Prostate gland (tissue), 2 donors: ENCODE results near the gene SLC34A3. TPM values are rescaled to one million over a fixed set of nuclear protein-coding genes. Genes with fewer than 3 reads are reported as not detected.

ENCODE experiments used
- DNase-seq: peaks from one replicate; pipeline ENCODE4 v3.0.0-alpha.2; 2019; ENCODE audit warnings: low spot score
- H3K27ac ChIP-seq, 2 donors: fragments of 200-600 bp; sonication (generic); 2 replicates each; pipeline ENCODE4 v1.5.1; 2017 to 2019
- H3K27me3 ChIP-seq: fragments of 200-600 bp; sonication (generic); replicated peaks from 2 replicates; pipeline ENCODE4 v1.5.1; 2019; ENCODE audit not compliant: insufficient read depth
- H3K36me3 ChIP-seq, 2 donors: fragments of 200-600 bp; sonication (generic); 1 replicate in 1 of 2; 2 replicates in 1 of 2; pipeline versions ENCODE4 v1.5.1 to v1.8.1; 2017 to 2019
- H3K4me1 ChIP-seq: fragments of 200-600 bp; sonication (generic); replicated peaks from 2 replicates; pipeline ENCODE4 v1.5.1; 2019
- H3K4me3 ChIP-seq, 2 donors: fragments of 200-600 bp; sonication (generic); 2 replicates each; pipeline ENCODE4 v1.5.1; 2017 to 2019
- H3K9me3 ChIP-seq: fragments of 200-600 bp; sonication (generic); 2 replicates; pipeline ENCODE4 v1.5.1; 2017
- POLR2A ChIP-seq: fragments of 450-650 bp; IDR thresholded peaks from one replicate; pipeline ENCODE4 v1.6.1; 2016; ENCODE audit warnings: antibody characterized with exemption, mild to moderate bottlenecking
- POLR2AphosphoS5 ChIP-seq: sonication (generic); formaldehyde crosslinking; IDR thresholded peaks from one replicate; pipeline ENCODE4 v1.6.1; 2017; ENCODE audit warnings: antibody characterized with exemption
- WGBS: methylation state at CpG from one replicate; pipeline ENCODE4 v1.1.5; 2018; 5-methylcytosine and 5-hydroxymethylcytosine counted together
- intact Hi-C: fragments of 100-400 bp; cut with DNase I; formaldehyde crosslinking; loops from one replicate; pipeline ENCODE4 v1.14.2; 2022
- total RNA-seq, 2 donors: library from RNA; depleted of rRNA; stranded (reverse); fragments of >200 nt; gene quantifications; one replicate each; pipeline ENCODE4 v1.1.0, GENCODE V29; 2016
- TF ChIP-seq, protein P1 (sequence below), 4 experiments: fragments of 200-600 bp in 2 of 4; fragments of 450-650 bp in 2 of 4; sonication (generic) in 2 of 4; IDR thresholded peaks; 1 replicate in 3 of 4; 2 replicates in 1 of 4; pipeline ENCODE4 v1.5.1; 2016 to 2019; ENCODE audit warnings: antibody characterized with exemption in 4 of 4, mild to moderate bottlenecking in 2 of 4, moderate library complexity in 2 of 4

Gene SLC34A3
- total RNA-seq, 2 donors from 2014 or later: 0.57 TPM; not detected in 1

DNA sequence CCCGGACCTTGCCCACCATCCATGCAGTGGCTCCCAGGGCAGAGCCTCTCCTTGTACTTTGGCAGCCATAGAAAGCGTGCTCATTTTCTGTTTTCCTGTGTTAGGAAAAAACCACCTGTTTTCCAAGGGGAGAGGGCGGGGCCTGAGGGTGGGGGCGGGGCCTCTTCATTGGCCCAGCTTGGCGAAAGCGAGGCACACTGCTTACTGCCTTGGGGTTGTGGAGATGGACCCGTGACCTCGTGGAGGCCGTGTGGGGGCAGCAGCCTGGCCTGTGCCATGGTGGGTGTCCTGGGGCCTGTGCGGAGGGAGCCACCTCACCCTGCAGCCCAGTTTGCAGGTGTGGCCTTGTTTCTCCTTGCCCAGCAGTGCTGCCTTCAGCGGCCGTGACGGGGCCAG, 42.4 kb downstream of the SLC34A3 start:
- no peaks in the 10 kb centered on the region for H3K9me3 ChIP-seq
- H3K4me1 ChIP-seq: peaks cover 31% of the 10 kb centered on the region
- H3K27ac ChIP-seq: no peak overlapping the region
- DNase-seq: no peak
- intact Hi-C loops: no loop called here
- H3K36me3 ChIP-seq: peaks cover 0 to 12% of the 10 kb centered on the region in 2 donors
- TF ChIP-seq POLR2A: no peak
- TF ChIP-seq, protein P1, sequence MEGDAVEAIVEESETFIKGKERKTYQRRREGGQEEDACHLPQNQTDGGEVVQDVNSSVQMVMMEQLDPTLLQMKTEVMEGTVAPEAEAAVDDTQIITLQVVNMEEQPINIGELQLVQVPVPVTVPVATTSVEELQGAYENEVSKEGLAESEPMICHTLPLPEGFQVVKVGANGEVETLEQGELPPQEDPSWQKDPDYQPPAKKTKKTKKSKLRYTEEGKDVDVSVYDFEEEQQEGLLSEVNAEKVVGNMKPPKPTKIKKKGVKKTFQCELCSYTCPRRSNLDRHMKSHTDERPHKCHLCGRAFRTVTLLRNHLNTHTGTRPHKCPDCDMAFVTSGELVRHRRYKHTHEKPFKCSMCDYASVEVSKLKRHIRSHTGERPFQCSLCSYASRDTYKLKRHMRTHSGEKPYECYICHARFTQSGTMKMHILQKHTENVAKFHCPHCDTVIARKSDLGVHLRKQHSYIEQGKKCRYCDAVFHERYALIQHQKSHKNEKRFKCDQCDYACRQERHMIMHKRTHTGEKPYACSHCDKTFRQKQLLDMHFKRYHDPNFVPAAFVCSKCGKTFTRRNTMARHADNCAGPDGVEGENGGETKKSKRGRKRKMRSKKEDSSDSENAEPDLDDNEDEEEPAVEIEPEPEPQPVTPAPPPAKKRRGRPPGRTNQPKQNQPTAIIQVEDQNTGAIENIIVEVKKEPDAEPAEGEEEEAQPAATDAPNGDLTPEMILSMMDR (IDR thresholded peaks at IDR 0.05): no peak
- TF ChIP-seq POLR2AphosphoS5: no peak
- no peak overlapping the region for H3K4me3 ChIP-seq
- H3K27me3 ChIP-seq: peaks cover 3% of the 10 kb centered on the region
- whole genome bisulfite sequencing: 88% methylated on average over 13 of the region's 13 CpGs

DNA sequence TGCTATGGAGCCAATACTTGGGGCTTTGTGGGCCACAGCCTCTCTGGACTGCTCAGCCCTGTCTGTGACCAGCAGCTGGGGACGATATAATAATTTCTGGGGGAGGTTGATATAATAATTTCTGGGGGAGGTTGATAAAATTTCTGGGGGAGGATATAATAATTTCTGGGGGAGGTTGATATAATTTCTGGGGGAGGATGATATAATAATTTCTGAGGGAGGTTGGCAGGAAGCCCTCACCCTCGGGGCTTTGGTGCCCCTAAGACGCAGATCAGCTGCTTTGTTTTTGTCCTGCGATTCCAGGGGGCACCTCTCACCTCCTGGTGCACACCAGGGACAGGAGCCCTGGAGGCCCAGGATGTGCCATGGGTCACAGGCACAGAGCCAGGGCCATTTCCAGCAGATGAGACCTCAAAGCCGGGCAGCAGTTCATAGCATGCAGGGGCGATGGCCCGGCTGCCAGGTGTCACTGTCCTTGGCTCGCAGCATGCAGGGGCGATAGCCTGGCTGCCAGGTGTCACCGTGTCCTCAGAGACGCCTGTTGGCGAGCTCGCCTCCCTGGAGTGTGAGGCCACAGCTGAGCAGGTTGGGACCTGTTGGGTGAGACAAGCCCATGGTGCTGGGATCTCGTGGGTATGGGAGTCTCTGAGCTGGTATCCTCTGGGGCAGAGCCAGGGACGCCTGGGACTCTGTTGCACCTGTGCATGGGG, 43.1 kb downstream of the SLC34A3 start:
- Histone ChIP-seq H3K4me3 (no peak overlapping the region), H3K27me3 (peaks cover 3% of the 10 kb centered on the region), H3K36me3 (peaks cover 0 to 12% of the 10 kb centered on the region in 2 donors), H3K27ac (peak overlapping the region; percentile 50 to 70), H3K9me3 (no peaks in the 10 kb centered on the region), H3K4me1 (peaks cover 25% of the 10 kb centered on the region)
- WGBS: 41% methylated on average over 15 of the region's 15 CpGs
- intact Hi-C loops: no loop called here
- peak; percentile 59 for DNase-seq
- no peak for TF ChIP-seq POLR2A
- TF ChIP-seq POLR2AphosphoS5: peak; percentile 33

DNA sequence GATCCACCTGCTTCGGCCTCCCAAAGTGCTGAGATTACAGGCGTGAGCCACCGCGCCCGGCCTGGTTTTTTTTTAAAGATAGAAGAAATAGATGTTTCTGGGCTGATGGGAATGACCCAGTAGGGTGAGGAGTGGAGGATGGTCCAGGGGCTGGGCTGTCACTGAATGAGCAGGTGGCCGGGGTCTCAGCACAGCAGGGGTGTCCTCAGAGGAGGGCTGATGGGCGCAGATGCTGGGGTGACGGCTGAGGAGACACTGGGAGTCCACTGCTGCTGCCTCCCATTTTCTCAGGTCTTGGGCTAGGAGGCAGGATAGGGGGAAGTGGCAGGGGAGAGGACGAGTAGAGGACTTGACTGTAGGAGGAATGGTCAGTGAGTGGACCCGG, 44.5 kb downstream of the SLC34A3 start:
- H3K27ac ChIP-seq: no peak overlapping the region
- TF ChIP-seq POLR2AphosphoS5 (no peak), POLR2A (no peak)
- TF ChIP-seq, protein P1 (IDR thresholded peaks at IDR 0.05): no peak
- intact Hi-C loops: no loop called here
- no peak overlapping the region for H3K4me3 ChIP-seq
- no peaks in the 10 kb centered on the region for H3K9me3 ChIP-seq
- H3K27me3 ChIP-seq: peaks cover 3% of the 10 kb centered on the region
- peaks cover 0 to 12% of the 10 kb centered on the region in 2 donors for H3K36me3 ChIP-seq
- peaks cover 14% of the 10 kb centered on the region for H3K4me1 ChIP-seq
- no peak for DNase-seq
- 87% methylated on average over 10 of the region's 10 CpGs for WGBS

DNA sequence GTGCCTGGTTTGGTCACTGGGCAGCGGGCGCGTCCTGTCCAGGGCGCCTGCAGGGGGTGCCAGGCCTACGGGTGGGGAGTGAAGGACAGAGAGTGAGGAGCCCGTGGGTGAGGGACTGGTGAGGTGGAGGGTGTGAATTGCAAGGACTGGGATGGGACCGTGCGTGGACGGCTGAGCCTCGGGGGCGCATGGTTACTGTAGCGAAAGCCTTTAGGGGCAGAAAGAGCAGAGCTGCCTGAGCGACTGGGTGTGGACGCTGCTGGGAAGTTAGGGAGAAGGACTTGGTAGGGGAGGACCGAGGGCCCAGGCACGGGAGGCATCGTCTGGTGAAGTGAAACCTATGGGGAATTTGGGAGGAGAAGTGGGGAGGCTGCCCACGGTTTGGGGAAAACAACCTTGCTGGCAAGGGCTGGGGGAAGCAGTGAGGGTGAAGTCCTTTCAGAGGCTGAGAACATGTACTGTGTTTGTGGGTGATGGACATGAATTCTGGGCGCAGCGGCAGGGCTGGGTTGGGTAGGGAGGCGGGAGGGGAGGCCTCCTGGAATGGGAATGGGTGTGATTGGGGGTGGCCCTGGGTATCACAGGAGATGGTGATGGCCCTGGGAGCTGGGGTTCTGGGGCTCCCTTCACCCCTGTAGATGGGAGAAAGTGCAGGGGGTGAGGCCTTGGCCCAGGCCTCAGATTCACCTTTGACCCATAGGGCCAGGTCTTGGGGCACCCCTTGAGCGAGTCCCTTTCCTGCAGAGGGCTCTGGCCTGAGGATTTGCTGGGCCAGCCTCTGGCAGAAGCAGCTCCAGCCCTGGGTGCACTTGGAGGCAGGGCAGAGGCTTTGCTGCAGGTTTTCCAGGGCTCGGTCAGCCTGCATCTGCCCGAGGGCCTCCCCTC, 45.1 kb downstream of the SLC34A3 start:
- no peaks in the 10 kb centered on the region for H3K9me3 ChIP-seq
- H3K27me3 ChIP-seq: peaks cover 3% of the 10 kb centered on the region
- no peak overlapping the region for H3K4me3 ChIP-seq
- TF ChIP-seq, protein P1 (IDR thresholded peaks at IDR 0.05): no peak
- TF ChIP-seq POLR2A (no peak), POLR2AphosphoS5 (no peak)
- no peak overlapping the region for H3K27ac ChIP-seq
- DNase-seq: no peak
- H3K4me1 ChIP-seq: peaks cover 16% of the 10 kb centered on the region
- 85% methylated on average over 24 of the region's 24 CpGs for WGBS
- intact Hi-C loops: no loop called here
- peaks cover 0 to 12% of the 10 kb centered on the region in 2 donors for H3K36me3 ChIP-seq

DNA sequence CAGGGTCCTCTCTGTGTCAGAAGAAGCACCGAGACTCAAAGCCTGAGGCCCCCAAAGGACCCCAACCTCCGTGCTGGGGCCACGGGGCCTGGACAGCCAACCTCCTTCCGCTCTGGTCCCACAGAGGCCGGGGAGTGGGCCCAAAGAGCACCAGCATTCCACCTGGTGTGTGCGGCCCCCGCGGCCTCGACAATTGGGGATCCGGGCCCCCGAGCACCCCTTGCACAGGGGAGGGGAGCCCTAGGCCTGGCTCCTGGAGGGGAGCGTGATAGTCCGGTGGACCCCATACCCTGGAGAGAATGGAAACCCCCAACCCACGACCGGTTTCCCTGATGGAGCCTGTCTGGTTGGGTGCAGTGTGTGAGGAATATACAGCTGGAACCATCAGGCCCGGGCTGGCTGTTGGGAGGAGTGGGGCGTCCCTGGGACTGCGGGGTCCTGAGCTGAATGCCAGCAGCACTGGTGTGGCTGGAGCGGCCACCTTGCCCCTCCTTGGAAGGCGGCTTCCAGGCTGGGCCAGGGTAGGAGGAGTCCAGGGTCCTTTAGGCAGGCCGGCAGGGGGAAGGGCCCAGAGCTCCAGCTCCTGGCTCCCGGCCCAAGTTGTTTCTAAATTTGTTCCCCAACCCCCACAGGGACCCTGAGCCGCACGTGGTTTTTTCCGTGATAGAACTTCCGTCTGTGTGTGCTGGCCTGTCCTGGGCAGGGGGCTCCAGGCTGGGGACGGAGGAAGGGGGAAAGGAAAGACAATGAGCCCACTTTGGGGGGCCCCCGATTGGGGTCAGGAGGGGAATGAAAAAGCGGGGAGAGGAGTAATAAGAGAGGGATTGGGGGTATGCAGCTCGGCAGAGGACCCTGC, 46.0 kb downstream of the SLC34A3 start:
- intact Hi-C loops: no loop called here
- Histone ChIP-seq H3K27me3 (peaks cover 3% of the 10 kb centered on the region), H3K36me3 (peaks cover 0 to 12% of the 10 kb centered on the region in 2 donors), H3K4me1 (peaks cover 13% of the 10 kb centered on the region), H3K9me3 (no peaks in the 10 kb centered on the region), H3K27ac (peak overlapping the region; percentile 27 to 41), H3K4me3 (no peak overlapping the region)
- DNase-seq: no peak
- no peak for TF ChIP-seq POLR2A
- WGBS: 51% methylated on average over 27 of the region's 30 CpGs
